Astrocyte (in vitro differentiated cells and primary cell): ENCODE data around the gene TEX51. TPM values are rescaled to one million over a fixed set of nuclear protein-coding genes. Genes with fewer than 3 reads are reported as not detected.

Experiments
- DNase-seq: peaks from one replicate; pipeline ENCODE4 v3.0.0-alpha.2; 2010; ENCODE audit warnings: low read depth
- FAIRE-seq: peaks from 2 replicates; lab custom pipeline; 2011; peaks lifted over from hg19 to GRCh38; lab: Jason Lieb, UNC
- H2AFZ ChIP-seq: 2 replicates; pipeline ENCODE4 v1.6.0; 2012; ENCODE audit warnings: low read depth, low read length, inconsistent platforms
- H3K27ac ChIP-seq: 2 replicates; pipeline ENCODE4 v1.5.1; 2011; ENCODE audit warnings: low read depth, low read length, inconsistent platforms
- H3K27me3 ChIP-seq: 2 replicates; pipeline ENCODE4 v1.6.0; 2011; ENCODE audit warnings: low read length, inconsistent platforms; ENCODE audit not compliant: insufficient read depth
- H3K36me3 ChIP-seq: 2 replicates; pipeline ENCODE4 v1.5.1; 2011; ENCODE audit warnings: low read length, inconsistent platforms; ENCODE audit not compliant: insufficient read depth
- H3K4me1 ChIP-seq: 2 replicates; pipeline ENCODE4 v1.5.1; 2011; ENCODE audit warnings: low read length, inconsistent platforms; ENCODE audit not compliant: insufficient read depth
- H3K4me2 ChIP-seq: 2 replicates; pipeline ENCODE4 v1.6.0; 2012; ENCODE audit warnings: low read length, inconsistent platforms
- H3K4me3 ChIP-seq: 2 replicates; pipeline ENCODE4 v1.5.1; 2011; ENCODE audit warnings: low read depth, mild to moderate bottlenecking, low read length, inconsistent platforms; ENCODE audit not compliant: insufficient read depth
- H3K79me2 ChIP-seq: 2 replicates; pipeline ENCODE4 v1.6.0; 2012; ENCODE audit warnings: mild to moderate bottlenecking, low read length, inconsistent platforms; ENCODE audit not compliant: insufficient read depth
- H3K9ac ChIP-seq: 2 replicates; pipeline ENCODE4 v1.6.0; 2012; ENCODE audit warnings: mild to moderate bottlenecking, low read length, inconsistent platforms
- H3K9me3 ChIP-seq: 2 replicates; pipeline ENCODE4 v1.5.1; 2012; ENCODE audit warnings: low read depth, mild to moderate bottlenecking, low read length, inconsistent platforms; ENCODE audit not compliant: insufficient read depth
- H4K20me1 ChIP-seq: 2 replicates; pipeline ENCODE4 v1.6.0; 2012; ENCODE audit warnings: low read length, inconsistent platforms; ENCODE audit not compliant: insufficient read depth
- H3K27ac Mint-ChIP-seq: one replicate; pipeline ENCODE4 v1.8.0; 2021; ENCODE audit warnings: mild to moderate bottlenecking, mixed read lengths; ENCODE audit not compliant: unreplicated experiment
- H3K27me3 Mint-ChIP-seq: one replicate; pipeline ENCODE4 v1.8.0; 2021; ENCODE audit warnings: low read depth, mixed read lengths; ENCODE audit not compliant: unreplicated experiment
- H3K36me3 Mint-ChIP-seq: one replicate; pipeline ENCODE4 v1.8.0; 2021; ENCODE audit warnings: low read depth, mixed read lengths; ENCODE audit not compliant: unreplicated experiment
- H3K4me1 Mint-ChIP-seq: one replicate; pipeline ENCODE4 v1.8.0; 2021; ENCODE audit warnings: low read depth, mixed read lengths; ENCODE audit not compliant: unreplicated experiment
- H3K4me3 Mint-ChIP-seq: one replicate; pipeline ENCODE4 v1.8.0; 2021; ENCODE audit warnings: mild to moderate bottlenecking, moderate library complexity, mixed read lengths; ENCODE audit not compliant: unreplicated experiment
- H3K9me3 Mint-ChIP-seq: one replicate; pipeline ENCODE4 v1.8.0; 2021; ENCODE audit warnings: mild to moderate bottlenecking, mixed read lengths; ENCODE audit not compliant: unreplicated experiment
- EZH2 ChIP-seq: IDR thresholded peaks from 2 replicates; pipeline ENCODE4 v1.6.1; 2012; ENCODE audit warnings: mild to moderate bottlenecking, low read length, inconsistent platforms; ENCODE audit not compliant: insufficient read depth
- total RNA-seq: library from RNA; stranded (reverse); gene quantifications from 2 replicates; pipeline ENCODE4 v1.2.1, GENCODE V29; 2021
- TF ChIP-seq, protein P1 (sequence below): IDR thresholded peaks from 2 replicates; pipeline ENCODE4 v1.5.1; 2011; ENCODE audit warnings: low read depth, mild to moderate bottlenecking, inconsistent platforms, low read length, moderate library complexity; ENCODE audit not compliant: insufficient read depth

TEX51 gene
- total RNA-seq, 1 donor from 2014 or later = not detected

GRCh38 chr2:126851756-126852155, 46.9 kb upstream of the TEX51 start:
- peaks cover 3% of the 10 kb centered on the region for H3K9me3 Mint-ChIP-seq

GRCh38 chr2:126852361-126852760, 46.3 kb upstream of the TEX51 start:
- Mint-ChIP-seq H3K27me3 (peaks cover 29% of the 10 kb centered on the region), H3K36me3 (no peaks in the 10 kb centered on the region), H3K4me3 (no peak overlapping the region), H3K27ac (no peak overlapping the region), H3K4me1 (peaks cover 7% of the 10 kb centered on the region), H3K9me3 (peaks cover 3% of the 10 kb centered on the region)
- H3K9me3 ChIP-seq = no peaks in the 10 kb centered on the region
- no peak for FAIRE-seq
- no peaks in the 10 kb centered on the region for H3K79me2 ChIP-seq
- H2AFZ ChIP-seq = no peak overlapping the region
- H3K4me2 ChIP-seq = no peak overlapping the region
- H3K9ac ChIP-seq = no peak overlapping the region
- no peak for DNase-seq
- no peak overlapping the region for H3K27ac ChIP-seq
- H3K4me3 ChIP-seq = no peak overlapping the region
- H3K36me3 ChIP-seq = no peaks in the 10 kb centered on the region
- H3K27me3 ChIP-seq = no peaks in the 10 kb centered on the region
- H3K4me1 ChIP-seq = no peaks in the 10 kb centered on the region
- no peak for TF ChIP-seq EZH2
- TF ChIP-seq, protein P1, sequence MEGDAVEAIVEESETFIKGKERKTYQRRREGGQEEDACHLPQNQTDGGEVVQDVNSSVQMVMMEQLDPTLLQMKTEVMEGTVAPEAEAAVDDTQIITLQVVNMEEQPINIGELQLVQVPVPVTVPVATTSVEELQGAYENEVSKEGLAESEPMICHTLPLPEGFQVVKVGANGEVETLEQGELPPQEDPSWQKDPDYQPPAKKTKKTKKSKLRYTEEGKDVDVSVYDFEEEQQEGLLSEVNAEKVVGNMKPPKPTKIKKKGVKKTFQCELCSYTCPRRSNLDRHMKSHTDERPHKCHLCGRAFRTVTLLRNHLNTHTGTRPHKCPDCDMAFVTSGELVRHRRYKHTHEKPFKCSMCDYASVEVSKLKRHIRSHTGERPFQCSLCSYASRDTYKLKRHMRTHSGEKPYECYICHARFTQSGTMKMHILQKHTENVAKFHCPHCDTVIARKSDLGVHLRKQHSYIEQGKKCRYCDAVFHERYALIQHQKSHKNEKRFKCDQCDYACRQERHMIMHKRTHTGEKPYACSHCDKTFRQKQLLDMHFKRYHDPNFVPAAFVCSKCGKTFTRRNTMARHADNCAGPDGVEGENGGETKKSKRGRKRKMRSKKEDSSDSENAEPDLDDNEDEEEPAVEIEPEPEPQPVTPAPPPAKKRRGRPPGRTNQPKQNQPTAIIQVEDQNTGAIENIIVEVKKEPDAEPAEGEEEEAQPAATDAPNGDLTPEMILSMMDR = no peak
- no peaks in the 10 kb centered on the region for H4K20me1 ChIP-seq

More at GRCh38 chr2:126851756-126852155, 46.9 kb upstream of the TEX51 start:
- H3K4me2 ChIP-seq = no peak overlapping the region
- Mint-ChIP-seq H3K4me1 (peaks cover 7% of the 10 kb centered on the region), H3K27me3 (peaks cover 29% of the 10 kb centered on the region), H3K27ac (no peak overlapping the region), H3K36me3 (no peaks in the 10 kb centered on the region), H3K4me3 (no peak overlapping the region)
- no peaks in the 10 kb centered on the region for H3K27me3 ChIP-seq
- H3K4me3 ChIP-seq = no peak overlapping the region
- H3K9me3 ChIP-seq = no peaks in the 10 kb centered on the region
- H2AFZ ChIP-seq = no peak overlapping the region
- H3K79me2 ChIP-seq = no peaks in the 10 kb centered on the region
- H3K27ac ChIP-seq = no peak overlapping the region
- no peak for DNase-seq
- TF ChIP-seq, protein P1 = no peak
- TF ChIP-seq EZH2 = no peak
- H3K9ac ChIP-seq = no peak overlapping the region
- H3K4me1 ChIP-seq = no peaks in the 10 kb centered on the region
- H4K20me1 ChIP-seq = no peaks in the 10 kb centered on the region
- FAIRE-seq = no peak
- H3K36me3 ChIP-seq = no peaks in the 10 kb centered on the region

DNA sequence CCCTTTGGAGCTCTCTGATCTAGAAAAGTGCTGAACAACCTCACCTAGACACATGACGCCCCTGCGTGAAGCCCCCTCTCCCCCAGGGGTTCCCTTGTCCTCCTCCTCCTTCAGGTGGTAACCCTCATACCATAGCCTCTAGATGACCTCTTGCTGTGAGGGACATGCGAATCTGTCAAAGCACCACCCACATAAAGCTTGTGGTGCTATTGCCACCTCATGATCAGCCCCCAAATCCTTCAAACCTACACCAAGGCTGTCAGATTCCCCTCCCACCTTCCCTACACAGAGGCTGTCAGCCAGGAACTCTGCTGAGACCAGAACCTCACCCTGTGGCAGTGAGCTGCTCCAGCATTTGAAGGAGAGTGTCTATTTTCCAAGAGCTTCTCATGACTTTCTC, 43.1 kb upstream of the TEX51 start:
- no peak for TF ChIP-seq EZH2
- peaks cover 6% of the 10 kb centered on the region for H3K9me3 Mint-ChIP-seq
- FAIRE-seq = no peak
- H3K4me3 ChIP-seq = no peak overlapping the region
- H3K27ac ChIP-seq = no peak overlapping the region
- H3K4me1 ChIP-seq = no peaks in the 10 kb centered on the region
- H3K27me3 Mint-ChIP-seq = peaks cover 41% of the 10 kb centered on the region
- no peaks in the 10 kb centered on the region for H3K79me2 ChIP-seq
- no peak overlapping the region for H3K4me2 ChIP-seq
- H3K9ac ChIP-seq = no peak overlapping the region
- H4K20me1 ChIP-seq = no peaks in the 10 kb centered on the region
- H2AFZ ChIP-seq = no peak overlapping the region
- no peaks in the 10 kb centered on the region for H3K27me3 ChIP-seq
- DNase-seq = no peak
- H3K4me1 Mint-ChIP-seq = peaks cover 7% of the 10 kb centered on the region
- no peaks in the 10 kb centered on the region for H3K36me3 Mint-ChIP-seq
- H3K36me3 ChIP-seq = no peaks in the 10 kb centered on the region
- H3K9me3 ChIP-seq = no peaks in the 10 kb centered on the region
- no peak overlapping the region for H3K4me3 Mint-ChIP-seq
- H3K27ac Mint-ChIP-seq = no peak overlapping the region
